GM18907 (cell line): Measurements from ENCODE around the gene PBRM1.

ENCODE experiments used
- ATAC-seq: cut with Tn5 transposase; IDR thresholded peaks from one replicate; pipeline ENCODE4 v1.9.1; 2021; ENCODE audit warnings: mild to moderate bottlenecking, moderate library complexity; ENCODE audit not compliant: unreplicated experiment

Gene PBRM1

GRCh38 chr3:52512727-52513126 lies 173.0 kb downstream of the PBRM1 start:
- no peak for ATAC-seq

GRCh38 chr3:52512105-52512504 lies 173.6 kb downstream of the PBRM1 start:
- ATAC-seq: no peak

DNA sequence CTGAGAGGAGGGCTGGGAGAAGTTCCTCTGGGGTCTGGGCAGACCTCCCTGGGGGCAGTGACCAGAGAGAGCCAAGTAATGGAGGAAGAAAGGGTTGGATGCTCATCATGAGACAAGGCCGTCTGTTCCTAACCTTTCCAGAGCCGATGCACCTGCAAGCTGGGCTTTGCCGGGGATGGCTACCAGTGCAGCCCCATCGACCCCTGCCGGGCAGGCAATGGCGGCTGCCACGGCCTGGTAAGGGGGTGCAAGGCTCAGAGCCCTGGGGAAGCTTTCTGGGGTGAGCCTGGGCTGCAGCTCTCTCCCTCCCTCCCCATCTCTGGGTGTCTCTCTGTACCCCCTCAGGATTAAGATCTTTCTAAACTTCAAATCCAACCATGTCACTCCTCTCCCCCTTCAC lies 174.2 kb downstream of the PBRM1 start:
- ATAC-seq: no peak

- no peak for ATAC-seq
Measured at GRCh38 chr3:52509753-52510328, 175.9 kb downstream of the PBRM1 start.

DNA sequence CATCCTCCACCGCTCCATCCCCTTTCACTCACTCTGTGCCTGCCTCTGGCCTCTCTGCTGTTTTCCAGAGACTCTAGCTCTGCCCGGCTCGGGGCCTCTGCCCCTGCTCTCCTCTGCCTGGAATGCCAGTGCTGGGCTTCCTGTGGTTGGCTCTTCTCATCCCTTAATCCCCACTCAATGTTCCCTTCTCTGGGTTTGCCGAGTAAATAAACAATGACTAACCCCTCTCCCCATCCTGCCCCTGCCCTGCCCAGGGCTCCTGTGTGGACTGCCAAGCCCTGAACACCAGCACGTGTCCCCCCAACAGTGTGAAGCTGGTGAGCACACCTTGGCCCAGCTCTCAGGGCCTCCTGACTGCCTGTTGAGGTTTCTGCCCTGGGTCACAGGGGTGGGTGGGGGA lies 178.4 kb downstream of the PBRM1 start:
- no peak for ATAC-seq

- no peak for ATAC-seq
Measured at GRCh38 chr3:52506266-52506966, 179.3 kb downstream of the PBRM1 start.

DNA sequence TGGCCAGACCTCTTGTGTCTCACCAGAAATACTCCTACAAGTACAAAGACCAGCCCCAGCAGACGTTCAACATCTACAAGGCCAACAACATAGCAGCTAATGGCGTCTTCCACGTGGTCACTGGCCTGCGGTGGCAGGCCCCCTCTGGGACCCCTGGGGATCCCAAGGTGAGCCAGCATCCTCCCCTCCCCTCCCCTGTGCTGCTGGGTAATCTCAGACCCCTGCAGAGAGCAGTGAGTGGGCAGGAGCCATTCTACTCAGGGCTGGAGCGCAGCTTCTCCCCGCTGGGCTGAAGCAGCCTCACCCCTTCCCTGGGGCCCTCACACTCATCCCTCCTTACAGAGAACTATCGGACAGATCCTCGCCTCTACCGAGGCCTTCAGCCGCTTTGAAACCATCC lies 180.7 kb downstream of the PBRM1 start:
- no peak for ATAC-seq

DNA sequence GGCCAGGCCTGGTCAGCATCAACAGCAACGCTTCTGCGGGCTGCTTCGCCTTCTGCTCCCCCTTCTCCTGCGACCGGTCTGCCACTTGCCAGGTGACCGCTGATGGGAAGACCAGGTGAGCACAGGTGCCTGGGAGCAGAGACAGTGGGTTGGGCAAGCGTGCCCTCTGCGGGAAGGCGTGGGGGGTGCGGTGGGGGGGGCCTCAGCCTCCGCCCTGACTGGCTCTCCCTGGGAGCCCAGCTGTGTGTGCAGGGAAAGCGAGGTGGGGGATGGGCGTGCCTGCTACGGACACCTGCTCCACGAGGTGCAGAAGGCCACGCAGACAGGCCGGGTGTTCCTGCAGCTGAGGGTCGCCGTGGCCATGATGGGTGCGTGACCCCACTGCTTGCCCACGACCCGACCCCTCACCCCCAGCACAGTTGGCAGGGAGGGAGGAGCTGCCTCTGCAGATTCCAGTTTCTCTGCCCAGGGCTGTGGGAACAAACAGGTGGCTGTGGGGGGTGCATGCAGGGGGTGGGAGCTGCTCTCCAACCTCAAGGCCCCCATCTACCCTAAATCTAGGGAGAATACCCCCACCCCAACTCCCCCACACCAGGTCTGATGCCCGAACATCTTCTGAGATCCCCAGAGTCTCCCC lies 181.8 kb downstream of the PBRM1 start:
- no peak for ATAC-seq

DNA sequence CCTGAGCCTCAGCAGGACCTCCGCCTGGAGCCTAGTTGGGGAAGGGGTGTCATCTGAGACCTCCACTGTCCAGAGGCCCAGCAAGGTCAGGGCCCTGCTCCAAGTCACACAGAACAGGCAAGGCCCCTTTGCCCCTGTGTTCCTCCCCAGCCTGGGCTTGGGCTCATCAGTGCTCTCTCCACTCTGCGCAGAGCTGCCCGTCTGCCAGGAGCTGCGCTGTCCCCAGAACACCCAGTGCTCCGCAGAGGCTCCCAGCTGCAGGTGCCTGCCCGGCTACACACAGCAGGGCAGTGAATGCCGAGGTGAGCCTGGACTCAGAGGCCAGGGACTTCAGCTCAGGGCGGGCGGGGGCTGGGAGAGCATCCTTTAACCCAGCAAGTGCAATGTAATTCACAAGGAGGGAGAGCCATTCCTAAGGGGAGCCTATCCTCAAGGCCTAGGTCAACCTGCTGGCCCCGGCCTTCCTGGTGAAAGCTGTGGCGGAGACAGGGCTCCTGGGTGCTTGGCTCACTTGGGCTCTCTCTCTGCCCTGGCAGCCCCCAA lies 182.8 kb downstream of the PBRM1 start:
- no peak for ATAC-seq

GRCh38 chr3:52502001-52502400 lies 183.7 kb downstream of the PBRM1 start:
- no peak for ATAC-seq

- ATAC-seq: no peak
Measured at GRCh38 chr3:52501046-52501445, 184.7 kb downstream of the PBRM1 start.

GRCh38 chr3:52498137-52499054 lies 187.3 kb downstream of the PBRM1 start:
- ATAC-seq: no peak

DNA sequence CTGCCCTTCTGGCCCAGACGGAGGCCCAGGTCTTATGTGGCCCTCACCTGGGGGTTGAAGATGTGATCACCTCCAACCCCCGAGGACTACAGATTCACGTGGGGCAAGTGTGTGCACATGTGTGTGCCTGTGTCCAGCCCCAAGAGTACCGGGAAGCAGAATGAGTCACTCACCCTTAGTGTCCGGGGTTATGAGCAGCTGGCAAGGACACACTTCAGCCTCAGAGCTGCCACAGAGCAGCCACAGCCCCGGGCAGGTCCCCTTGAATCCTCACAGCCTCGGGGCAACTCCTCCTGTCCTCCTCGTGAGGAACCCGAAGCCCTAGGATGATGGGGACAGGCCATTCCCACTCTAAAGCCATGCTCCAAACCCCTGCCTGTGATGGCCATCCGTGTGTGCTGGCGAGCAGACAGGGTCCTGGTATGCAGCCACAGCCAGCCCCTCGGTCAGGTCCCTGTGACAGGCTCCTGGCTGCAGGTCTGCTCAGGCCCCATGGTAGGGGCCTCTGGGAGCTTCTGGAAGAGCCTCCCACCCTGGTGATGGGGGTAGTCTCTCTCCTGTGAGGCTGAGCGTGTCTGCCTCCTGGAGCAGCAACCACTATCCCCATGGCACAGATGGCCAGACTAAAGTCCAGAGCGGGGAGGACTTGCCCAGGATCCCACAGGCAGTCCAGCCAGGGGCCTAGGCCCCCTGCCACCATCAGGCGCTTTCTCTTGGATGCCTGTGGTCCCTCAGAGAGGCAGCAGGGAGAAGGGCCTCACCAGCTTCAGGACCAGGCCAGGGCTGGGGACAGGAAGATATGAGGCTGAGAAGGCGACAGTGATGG lies 189.7 kb downstream of the PBRM1 start:
- ATAC-seq: no peak
